Activated CD4-positive, alpha-beta T cell treated with anti-CD3 and anti-CD28 coated beads for 1 hour (primary cell): ENCODE data around the gene CACNA1G.

Source experiments
- DNase-seq: peaks from one replicate; pipeline ENCODE4 v3.0.0-alpha.2; 2020

The CACNA1G gene

DNA sequence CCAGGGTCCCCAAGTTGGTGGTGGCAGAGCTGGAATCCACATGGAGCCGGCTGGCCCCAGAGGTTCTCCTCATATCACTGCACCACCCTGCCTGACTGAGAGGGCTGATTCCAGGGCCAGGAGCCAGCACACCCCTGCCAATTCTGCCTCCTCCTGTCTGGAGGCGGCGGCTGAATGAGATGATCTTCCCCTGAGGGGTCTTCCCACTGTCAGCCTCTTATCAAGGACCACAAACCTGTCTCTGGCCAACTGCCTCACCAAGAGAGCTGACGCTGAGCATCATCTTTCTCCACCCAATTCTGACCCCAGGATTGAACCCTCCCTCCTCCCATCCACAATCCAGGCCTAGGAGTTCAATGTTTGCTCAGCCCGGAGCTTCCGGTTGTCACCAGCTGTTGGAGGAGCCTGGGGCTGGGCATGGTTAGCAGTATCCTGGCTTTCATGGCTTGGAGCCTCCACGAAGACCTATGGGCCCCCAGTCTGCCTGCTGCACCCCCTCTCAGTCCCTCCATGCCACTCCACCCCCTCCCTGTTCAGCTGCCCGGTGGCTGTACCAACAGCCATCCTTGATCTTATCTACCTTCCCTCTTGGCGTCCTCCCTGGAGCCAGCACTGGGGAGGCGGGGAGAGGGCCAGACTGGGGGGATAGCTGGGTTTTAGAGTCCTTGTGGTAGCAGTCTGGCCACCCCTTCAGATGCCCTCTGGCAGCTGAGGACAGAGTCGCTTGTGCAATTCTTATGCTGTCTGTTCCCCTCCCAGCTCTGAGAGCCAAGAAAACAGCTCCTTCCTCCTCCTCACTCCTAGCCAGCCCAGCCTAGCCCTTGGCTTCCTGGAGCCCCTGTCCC, 99.7 kb downstream of the CACNA1G start:
- DNase-seq: no peak

DNA sequence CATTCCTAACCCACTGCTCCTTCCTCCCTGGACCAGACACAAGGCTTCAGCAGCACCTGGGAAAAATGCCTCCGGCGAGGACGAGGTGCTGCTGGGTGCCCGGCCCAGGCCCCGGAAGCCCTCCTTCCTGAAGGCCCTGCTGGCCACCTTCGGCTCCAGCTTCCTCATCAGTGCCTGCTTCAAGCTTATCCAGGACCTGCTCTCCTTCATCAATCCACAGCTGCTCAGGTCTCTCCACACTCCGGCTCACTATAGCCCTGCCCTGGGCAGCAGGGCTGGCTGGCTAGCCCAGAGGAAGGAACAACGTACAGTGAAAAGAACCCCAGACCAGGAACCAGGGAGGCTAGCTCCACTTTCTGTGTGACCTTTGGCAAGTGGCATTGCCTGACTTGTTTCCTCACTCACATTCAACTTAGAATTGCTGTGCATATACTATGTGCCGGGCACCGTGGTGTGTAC, 100.4 kb downstream of the CACNA1G start:
- DNase-seq: no peak

GRCh38 chr17:50661348-50661747, 100.8 kb downstream of the CACNA1G start:
- no peak for DNase-seq

- DNase-seq: no peak
Observed at GRCh38 chr17:50661795-50662391, 101.4 kb downstream of the CACNA1G start.

- no peak for DNase-seq
Observed at GRCh38 chr17:50662632-50663225, 102.2 kb downstream of the CACNA1G start.

- no peak for DNase-seq
Observed at GRCh38 chr17:50663812-50664374, 103.4 kb downstream of the CACNA1G start.

- DNase-seq: no peak
Observed at GRCh38 chr17:50664788-50665458, 104.4 kb downstream of the CACNA1G start.

GRCh38 chr17:50665838-50666237, 105.3 kb downstream of the CACNA1G start:
- DNase-seq: no peak

GRCh38 chr17:50666316-50666715, 105.8 kb downstream of the CACNA1G start:
- DNase-seq: no peak

GRCh38 chr17:50667259-50668024, 106.9 kb downstream of the CACNA1G start:
- no peak for DNase-seq

DNA sequence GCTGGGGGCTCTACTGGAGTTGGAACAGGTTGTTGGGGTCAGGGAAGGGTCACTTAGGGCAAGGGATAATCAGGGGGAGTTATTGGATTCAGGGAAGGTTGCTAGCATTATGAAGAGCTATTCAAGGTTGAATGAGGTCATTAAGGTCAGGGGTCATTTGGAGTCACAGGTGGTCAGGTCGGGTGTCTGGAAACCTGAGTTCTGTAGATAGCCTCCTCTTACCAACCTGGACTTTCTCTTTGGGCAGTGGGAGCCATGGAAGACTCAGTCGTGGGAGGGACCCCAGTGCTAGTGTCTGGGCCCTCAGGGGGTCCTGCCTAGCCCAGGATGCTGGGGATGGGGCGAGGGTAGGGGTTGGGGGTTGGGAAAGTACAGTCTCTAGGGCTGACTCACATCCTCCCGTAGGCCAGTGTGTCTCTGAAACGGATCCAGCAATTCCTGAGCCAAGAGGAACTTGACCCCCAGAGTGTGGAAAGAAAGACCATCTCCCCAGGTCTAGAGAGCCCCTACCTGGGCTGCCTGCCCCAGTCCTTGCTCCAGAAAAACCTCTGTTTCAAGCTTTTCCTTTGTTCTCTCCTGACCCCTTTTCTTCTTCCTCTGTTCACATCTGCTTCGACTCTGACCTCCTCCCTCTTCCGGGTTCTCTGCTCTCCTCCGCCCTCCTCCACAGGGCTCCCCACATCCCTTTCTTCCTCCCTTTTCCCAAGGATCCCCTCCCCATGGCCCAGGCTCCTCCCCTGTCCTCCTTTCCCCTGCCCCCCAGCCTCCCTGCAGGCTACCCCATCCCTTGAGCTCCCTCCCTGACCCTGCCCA, 107.7 kb downstream of the CACNA1G start:
- DNase-seq: no peak

DNA sequence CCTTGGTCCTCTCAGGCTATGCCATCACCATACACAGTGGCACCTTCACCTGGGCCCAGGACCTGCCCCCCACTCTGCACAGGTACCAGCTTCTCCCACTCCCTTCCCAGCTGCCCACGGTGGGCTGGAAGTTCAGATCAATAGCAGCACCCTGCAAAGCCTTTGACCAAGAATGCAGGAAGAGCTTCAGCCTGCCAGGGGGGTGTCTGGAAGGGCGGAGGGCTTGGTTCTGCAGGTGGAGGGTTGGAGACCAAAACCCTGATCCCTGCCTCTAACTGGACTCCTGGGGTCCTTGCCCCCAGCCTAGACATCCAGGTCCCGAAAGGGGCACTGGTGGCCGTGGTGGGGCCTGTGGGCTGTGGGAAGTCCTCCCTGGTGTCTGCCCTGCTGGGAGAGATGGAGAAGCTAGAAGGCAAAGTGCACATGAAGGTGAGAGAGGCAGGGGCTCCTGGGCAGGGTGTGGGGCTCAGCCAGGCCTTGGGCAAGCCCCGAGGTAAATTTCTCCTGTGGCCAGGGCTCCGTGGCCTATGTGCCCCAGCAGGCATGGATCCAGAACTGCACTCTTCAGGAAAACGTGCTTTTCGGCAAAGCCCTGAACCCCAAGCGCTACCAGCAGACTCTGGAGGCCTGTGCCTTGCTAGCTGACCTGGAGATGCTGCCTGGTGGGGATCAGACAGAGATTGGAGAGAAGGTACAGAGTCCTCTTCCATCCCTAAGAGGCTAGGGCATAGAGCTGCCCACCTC, 108.5 kb downstream of the CACNA1G start:
- no peak for DNase-seq

- DNase-seq: no peak
Observed at GRCh38 chr17:50672071-50672470, 111.6 kb downstream of the CACNA1G start.

DNA sequence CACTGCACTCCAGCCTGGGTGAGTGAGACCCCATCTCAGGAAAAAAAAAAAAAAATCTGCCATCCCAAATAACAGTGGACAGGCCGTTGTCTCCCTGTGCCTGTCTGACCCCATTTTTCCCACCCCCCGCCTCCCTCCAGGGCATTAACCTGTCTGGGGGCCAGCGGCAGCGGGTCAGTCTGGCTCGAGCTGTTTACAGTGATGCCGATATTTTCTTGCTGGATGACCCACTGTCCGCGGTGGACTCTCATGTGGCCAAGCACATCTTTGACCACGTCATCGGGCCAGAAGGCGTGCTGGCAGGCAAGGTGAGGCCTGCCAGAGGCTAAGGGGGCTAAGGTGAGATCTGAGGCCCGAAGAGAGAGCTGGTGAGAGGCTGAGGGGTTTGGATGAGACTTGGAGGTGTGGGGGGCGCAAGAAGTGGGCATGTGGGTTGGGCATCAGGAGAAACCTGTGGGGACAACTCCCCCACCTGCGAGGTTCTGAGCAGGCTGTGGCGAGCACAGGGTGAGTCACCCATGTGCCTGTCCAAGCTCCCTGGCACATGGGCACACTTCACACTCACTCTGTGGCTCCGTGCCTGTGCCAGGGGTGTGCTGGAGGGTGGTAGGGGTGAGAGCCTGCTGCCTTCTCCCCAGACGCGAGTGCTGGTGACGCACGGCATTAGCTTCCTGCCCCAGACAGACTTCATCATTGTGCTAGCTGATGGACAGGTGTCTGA, 112.5 kb downstream of the CACNA1G start:
- no peak for DNase-seq

DNA sequence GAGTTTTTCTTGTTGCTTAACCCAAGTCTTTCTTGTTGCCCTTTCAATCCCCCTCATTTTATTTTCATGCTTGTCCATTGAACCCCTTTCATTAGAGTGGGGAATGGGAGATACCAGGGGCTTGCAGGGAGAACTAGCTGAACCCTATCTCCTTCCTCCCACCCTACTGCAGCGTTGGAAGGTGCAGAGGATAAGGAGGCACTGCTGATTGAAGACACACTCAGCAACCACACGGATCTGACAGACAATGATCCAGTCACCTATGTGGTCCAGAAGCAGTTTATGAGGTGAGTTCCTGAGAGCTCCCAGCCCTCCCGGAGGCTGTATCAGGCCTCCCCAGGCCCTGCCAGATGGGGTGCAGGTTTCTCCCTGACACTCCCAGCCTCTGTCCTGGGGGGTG, 114.7 kb downstream of the CACNA1G start:
- DNase-seq: no peak

GRCh38 chr17:50675627-50676026, 115.1 kb downstream of the CACNA1G start:
- no peak for DNase-seq

- DNase-seq: no peak
Observed at GRCh38 chr17:50676065-50676975, 115.8 kb downstream of the CACNA1G start.
